ENCODE data around the gene XXYLT1. TPM values are rescaled to one million over a fixed set of nuclear protein-coding genes. Genes with fewer than 3 reads are reported as not detected.

The XXYLT1 gene
- total and polyA plus RNA-seq, 9 of the 15 experiments (the other 6 are each of a cell fraction or from before 2014, with no cell fraction given): 1.9 to 18.9 (median 15.0) TPM

GRCh38 chr3:195082811-195083210, 188.1 kb downstream of the XXYLT1 start:
- ChIA-PET CTCF (ENCODE audit: low intra/inter-chr PET ratio) (no interaction called here), POLR2A (no interaction called here)
- TF ChIP-seq RHOXF2B (CRISPR knock-in tag; conservative IDR thresholded peaks at IDR 0.05) (no peak), ZNF586 (CRISPR knock-in tag; conservative IDR thresholded peaks at IDR 0.05) (no peak), ZNF175 (CRISPR knock-in tag; IDR thresholded peaks at IDR 0.05; ENCODE audit: low read depth) (no peak), CREB5 (CRISPR knock-in tag; IDR thresholded peaks at IDR 0.05) (no peak), SMARCE1 (IDR thresholded peaks at IDR 0.05) (no peak)
- Histone ChIP-seq H3K9ac (ENCODE audit: insufficient read depth in 1 of 2, low read depth in 2 of 2, low read length in 2 of 2) (no peak overlapping the region), H3K36me3 (ENCODE audit: control insufficient read depth, insufficient read depth, low read length) (no peaks in the 10 kb centered on the region), H3K4me3 (no peak overlapping the region), H3K27ac (ENCODE audit: extremely low read depth, low read depth, low read length) (no peak overlapping the region), H3K27me3 (ENCODE audit: control insufficient read depth in 2 of 2, insufficient read depth in 2 of 2, low read length in 2 of 2) (no peaks in the 10 kb centered on the region), H4K20me1 (replicated peaks; ENCODE audit: control insufficient read depth, insufficient read depth, low read length) (no peaks in the 10 kb centered on the region; the same call in 1 of the 2 replicates), H3K79me2 (ENCODE audit: control insufficient read depth, insufficient read depth, low read length) (no peaks in the 10 kb centered on the region), H3K4me1 (replicated peaks in 1 of 2; ENCODE audit: control insufficient read depth in 2 of 2, insufficient read depth in 2 of 2, low read length in 2 of 2) (peaks cover 0 to 41% of the 10 kb centered on the region in 2 experiments; a peak in 4 of 5 replicates), H3K4me2 (ENCODE audit: insufficient read depth, low read length) (no peak overlapping the region), H2AFZ (ENCODE audit: low read depth, low read length) (no peak overlapping the region), H3K9me3 (replicated peaks; ENCODE audit: control insufficient read depth, insufficient read depth, low read depth, low read length) (no peaks in the 10 kb centered on the region), H3K9me1 (ENCODE audit: control insufficient read depth, insufficient read depth, low read length) (no peaks in the 10 kb centered on the region)
- no peak for FAIRE-seq
- WGBS (ENCODE audit: insufficient coverage, low coverage, missing lambda C conversion rate): 73% methylated on average over 10 of the region's 10 CpGs
- BruUV-seq (replicated peaks): no TSS peak
- in situ Hi-C loops (cut with MboI) (no loop called here), intact Hi-C loops (cut with micrococcal nuclease) (no loop called here)
- DNase-seq (ENCODE audit: extremely low read depth in 1 of 4, low spot score in 3 of 4): no peak
- ATAC-seq: no peak

All from K562 (cell line).